Muscle layer of duodenum (tissue), 2 donors: Measurements from ENCODE around the gene PCDHGB7.
"Not testable (repeated sequence)": the region's sequence is repeated elsewhere in the genome, so short reads cannot be mapped to it uniquely, and the experiment has no call there.

ENCODE experiments used
- H3K27ac ChIP-seq: one replicate; pipeline ENCODE4 v1.7.0; 2013; ENCODE audit warnings: mild to moderate bottlenecking, low read length
- H3K27me3 ChIP-seq: one replicate; pipeline ENCODE4 v1.7.0; 2013; ENCODE audit warnings: low read depth, mild to moderate bottlenecking, control low read depth, low read length
- H3K36me3 ChIP-seq, 2 donors: one replicate each; pipeline ENCODE4 v1.7.0; 2013; ENCODE audit warnings: low read length in 2 of 2, control low read depth in 1 of 2, mild to moderate bottlenecking in 1 of 2; ENCODE audit not compliant: insufficient read depth in 2 of 2, control insufficient read depth in 1 of 2
- H3K4me1 ChIP-seq, 2 donors: one replicate each; pipeline ENCODE4 v1.7.0; 2013; ENCODE audit warnings: low read length in 2 of 2, mild to moderate bottlenecking in 2 of 2, control low read depth in 1 of 2, moderate library complexity in 1 of 2; ENCODE audit not compliant: insufficient read depth in 2 of 2, control insufficient read depth in 1 of 2
- H3K4me3 ChIP-seq, 2 donors: one replicate each; pipeline ENCODE4 v1.7.0; 2013; ENCODE audit warnings: low read length in 2 of 2, low read depth in 1 of 2, mild to moderate bottlenecking in 1 of 2
- H3K9me3 ChIP-seq, 2 donors: one replicate each; pipeline ENCODE4 v1.7.0; 2013; ENCODE audit warnings: low read length in 2 of 2, control low read depth in 1 of 2, mild to moderate bottlenecking in 1 of 2; ENCODE audit not compliant: control insufficient read depth in 1 of 2
- donor health status: healthy.

Gene PCDHGB7

DNA sequence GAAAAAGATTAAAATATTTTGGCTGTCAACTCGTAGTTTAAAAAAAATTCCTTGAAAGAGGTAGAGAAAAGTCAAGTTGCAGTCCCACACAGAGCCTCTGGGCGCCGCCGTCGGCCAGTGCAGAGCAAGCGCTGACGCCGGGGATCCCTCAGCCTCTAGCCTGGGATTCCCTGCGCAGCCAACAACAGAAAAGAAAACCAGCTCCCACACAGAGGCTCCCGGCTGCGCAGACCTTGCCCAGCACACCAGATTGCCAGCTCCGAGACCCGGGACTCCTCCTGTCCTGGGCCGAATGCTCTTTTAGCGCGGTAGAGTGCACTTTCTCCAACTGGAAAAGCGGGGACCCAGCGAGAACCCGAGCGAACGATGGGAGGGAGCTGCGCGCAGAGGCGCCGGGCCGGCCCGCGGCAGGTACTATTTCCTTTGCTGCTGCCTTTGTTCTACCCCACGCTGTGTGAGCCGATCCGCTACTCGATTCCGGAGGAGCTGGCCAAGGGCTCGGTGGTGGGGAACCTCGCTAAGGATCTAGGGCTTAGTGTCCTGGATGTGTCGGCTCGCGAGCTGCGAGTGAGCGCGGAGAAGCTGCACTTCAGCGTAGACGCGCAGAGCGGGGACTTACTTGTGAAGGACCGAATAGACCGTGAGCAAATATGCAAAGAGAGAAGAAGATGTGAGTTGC lies at the start of gene PCDHGB7:
PCDHGB7 (plus strand) TSS at position 184 of the 679 bp plus-strand sequence; CDS start at position 367, 183 bp downstream.
- H3K27me3 ChIP-seq: not testable (repeated sequence)
- Histone ChIP-seq H3K9me3 (peaks cover 61 to 84% of the 10 kb centered on the region in 2 donors), H3K4me1 (peaks cover 0 to 20% of the 10 kb centered on the region in 2 donors)

GRCh38 chr5:141369994-141370848 lies 47.3 kb upstream of the PCDHGB7 start, which contains the start of gene PCDHGB3:
PCDHGB3 (plus strand) TSS chr5:141370242; CDS start chr5:141370395, 153 bp downstream.
- H3K9me3 ChIP-seq: peaks cover 51 to 78% of the 10 kb centered on the region in 2 donors
- H3K4me3 ChIP-seq: peak within 1 kb of the TSS; percentile 13 to 75
- no peak within 1 kb of the TSS for H3K27ac ChIP-seq
- H3K4me1 ChIP-seq: no peaks in the 10 kb centered on the region
- H3K27me3 ChIP-seq: no peaks in the 10 kb centered on the region
- peaks cover 0 to 27% of the 10 kb centered on the region in 2 donors for H3K36me3 ChIP-seq

More for the DNA sequence above, at the start of gene PCDHGB7:
- Histone ChIP-seq H3K36me3 (peaks cover 0 to 14% of the 10 kb centered on the region in 2 donors), H3K4me3 (peak within 1 kb of the TSS; percentile 24 to 66)
- not testable (repeated sequence) for H3K27ac ChIP-seq

GRCh38 chr5:141371572-141372475 lies 45.7 kb upstream of the PCDHGB7 start:
- Histone ChIP-seq H3K36me3 (peaks cover 0 to 27% of the 10 kb centered on the region in 2 donors), H3K27me3 (no peaks in the 10 kb centered on the region), H3K9me3 (peaks cover 51 to 77% of the 10 kb centered on the region in 2 donors), H3K4me3 (peak overlapping the region; percentile 23 to 75), H3K4me1 (no peaks in the 10 kb centered on the region), H3K27ac (no peak overlapping the region)

- H3K9me3 ChIP-seq: peaks cover 45 to 81% of the 10 kb centered on the region in 2 donors
- H3K36me3 ChIP-seq: peaks cover 0 to 32% of the 10 kb centered on the region in 2 donors
- peak within 1 kb of the TSS; percentile 34 to 75 for H3K4me3 ChIP-seq
- no peak within 1 kb of the TSS for H3K27ac ChIP-seq
- H3K4me1 ChIP-seq: no peaks in the 10 kb centered on the region
- H3K27me3 ChIP-seq: no peaks in the 10 kb centered on the region
These were observed 43.7 kb upstream of the PCDHGB7 start, which contains the start of gene PCDHGA6 for GRCh38 chr5:141373673-141374317. PCDHGA6 (plus strand) TSS chr5:141373891; CDS start chr5:141374084, 193 bp downstream.

DNA sequence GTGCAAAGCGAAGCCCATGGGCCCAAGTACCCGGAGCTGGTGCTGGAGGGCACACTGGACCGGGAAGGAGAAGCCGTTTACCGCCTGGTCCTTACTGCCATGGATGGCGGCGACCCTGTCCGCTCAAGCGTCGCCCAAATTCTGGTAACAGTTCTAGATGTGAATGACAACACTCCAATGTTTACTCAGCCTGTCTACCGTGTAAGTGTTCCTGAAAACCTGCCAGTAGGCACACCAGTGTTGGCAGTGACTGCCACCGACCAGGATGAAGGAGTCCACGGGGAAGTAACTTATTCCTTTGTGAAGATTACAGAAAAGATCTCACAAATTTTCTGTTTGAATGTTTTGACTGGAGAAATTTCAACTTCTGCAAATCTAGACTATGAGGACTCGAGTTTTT lies 42.9 kb upstream of the PCDHGB7 start:
- Histone ChIP-seq H3K27ac (no peak overlapping the region), H3K9me3 (peaks cover 48 to 83% of the 10 kb centered on the region in 2 donors), H3K36me3 (peaks cover 0 to 32% of the 10 kb centered on the region in 2 donors), H3K27me3 (no peaks in the 10 kb centered on the region), H3K4me1 (no peaks in the 10 kb centered on the region), H3K4me3 (peak overlapping the region; percentile 34 to 75)

DNA sequence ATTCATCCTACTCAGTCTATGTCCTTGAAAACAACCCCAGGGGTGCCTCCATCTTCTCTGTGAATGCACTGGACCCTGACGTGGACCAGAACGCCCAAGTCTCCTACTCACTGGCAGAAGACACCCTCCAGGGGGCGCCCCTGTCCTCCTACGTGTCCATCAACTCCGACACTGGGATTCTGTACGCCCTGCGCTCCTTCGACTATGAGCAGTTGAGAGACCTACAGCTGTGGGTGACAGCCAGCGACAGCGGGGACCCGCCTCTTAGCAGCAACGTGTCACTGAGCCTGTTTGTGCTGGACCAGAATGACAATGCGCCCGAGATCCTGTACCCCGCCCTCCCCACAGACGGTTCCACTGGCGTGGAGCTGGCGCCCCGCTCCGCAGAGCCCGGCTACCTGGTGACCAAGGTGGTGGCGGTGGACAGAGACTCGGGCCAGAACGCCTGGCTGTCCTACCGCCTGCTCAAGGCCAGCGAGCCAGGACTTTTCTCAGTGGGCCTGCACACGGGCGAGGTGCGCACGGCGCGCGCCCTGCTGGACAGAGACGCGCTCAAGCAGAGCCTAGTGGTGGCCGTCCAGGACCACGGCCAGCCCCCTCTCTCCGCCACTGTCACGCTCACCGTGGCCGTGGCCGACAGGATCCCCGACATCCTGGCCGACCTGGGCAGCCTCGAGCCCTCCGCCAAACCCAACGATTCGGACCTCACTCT lies 41.9 kb upstream of the PCDHGB7 start:
- H3K27me3 ChIP-seq, H3K4me1 ChIP-seq, H3K27ac ChIP-seq: not testable (repeated sequence)
- Histone ChIP-seq H3K4me3 (peak overlapping the region in 1 of 2 donors; percentile 75), H3K9me3 (peaks cover 51 to 83% of the 10 kb centered on the region in 2 donors), H3K36me3 (peaks cover 0 to 25% of the 10 kb centered on the region in 2 donors)

DNA sequence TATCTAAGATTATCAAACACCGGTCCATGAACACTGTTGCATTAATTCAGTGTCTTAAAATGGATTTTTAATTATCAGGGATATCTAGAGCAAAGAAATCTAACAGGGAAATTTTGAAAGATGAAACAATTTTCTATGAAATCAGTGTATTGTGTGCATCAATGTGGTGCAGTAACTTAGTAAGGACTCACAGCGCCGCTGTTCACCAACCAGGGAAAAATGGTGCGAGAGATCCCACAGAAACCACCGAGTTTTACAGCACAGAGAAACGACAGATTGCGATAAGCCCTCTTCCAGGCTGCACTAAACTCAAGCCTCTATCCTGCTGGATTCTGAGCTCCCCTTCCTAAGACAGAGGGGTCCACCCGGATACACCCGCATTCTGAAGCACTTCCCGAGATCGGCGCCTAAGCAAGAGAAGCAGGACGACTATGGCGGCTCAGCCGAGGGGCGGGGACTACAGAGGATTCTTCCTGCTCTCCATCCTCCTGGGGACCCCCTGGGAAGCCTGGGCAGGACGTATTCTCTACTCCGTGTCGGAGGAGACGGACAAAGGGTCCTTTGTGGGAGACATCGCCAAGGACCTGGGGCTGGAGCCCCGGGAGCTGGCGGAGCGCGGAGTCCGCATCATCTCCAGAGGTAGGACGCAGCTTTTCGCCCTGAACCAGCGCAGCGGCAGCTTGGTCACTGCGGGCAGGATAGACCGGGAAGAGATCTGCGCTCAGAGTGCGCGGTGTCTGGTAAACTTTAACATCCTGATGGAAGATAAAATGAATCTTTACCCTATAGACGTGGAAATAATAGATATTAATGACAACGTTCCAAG lies 34.8 kb upstream of the PCDHGB7 start, which contains the start of gene PCDHGA7:
PCDHGA7 (plus strand) TSS at position 274 of the 826 bp plus-strand sequence; CDS start at position 432, 158 bp downstream.
- Histone ChIP-seq H3K36me3 (peaks cover 0 to 11% of the 10 kb centered on the region in 2 donors), H3K4me3 (peak within 1 kb of the TSS; percentile 45 to 73), H3K9me3 (peaks cover 61 to 82% of the 10 kb centered on the region in 2 donors), H3K27me3 (no peaks in the 10 kb centered on the region), H3K27ac (no peak within 1 kb of the TSS), H3K4me1 (no peaks in the 10 kb centered on the region)

- Histone ChIP-seq H3K4me3 (peak overlapping the region; percentile 45 to 73), H3K27ac (no peak overlapping the region), H3K4me1 (no peaks in the 10 kb centered on the region), H3K9me3 (peaks cover 63 to 84% of the 10 kb centered on the region in 2 donors), H3K36me3 (peaks cover 0 to 11% of the 10 kb centered on the region in 2 donors), H3K27me3 (no peaks in the 10 kb centered on the region)
These were observed 34.1 kb upstream of the PCDHGB7 start for GRCh38 chr5:141383345-141383744.

DNA sequence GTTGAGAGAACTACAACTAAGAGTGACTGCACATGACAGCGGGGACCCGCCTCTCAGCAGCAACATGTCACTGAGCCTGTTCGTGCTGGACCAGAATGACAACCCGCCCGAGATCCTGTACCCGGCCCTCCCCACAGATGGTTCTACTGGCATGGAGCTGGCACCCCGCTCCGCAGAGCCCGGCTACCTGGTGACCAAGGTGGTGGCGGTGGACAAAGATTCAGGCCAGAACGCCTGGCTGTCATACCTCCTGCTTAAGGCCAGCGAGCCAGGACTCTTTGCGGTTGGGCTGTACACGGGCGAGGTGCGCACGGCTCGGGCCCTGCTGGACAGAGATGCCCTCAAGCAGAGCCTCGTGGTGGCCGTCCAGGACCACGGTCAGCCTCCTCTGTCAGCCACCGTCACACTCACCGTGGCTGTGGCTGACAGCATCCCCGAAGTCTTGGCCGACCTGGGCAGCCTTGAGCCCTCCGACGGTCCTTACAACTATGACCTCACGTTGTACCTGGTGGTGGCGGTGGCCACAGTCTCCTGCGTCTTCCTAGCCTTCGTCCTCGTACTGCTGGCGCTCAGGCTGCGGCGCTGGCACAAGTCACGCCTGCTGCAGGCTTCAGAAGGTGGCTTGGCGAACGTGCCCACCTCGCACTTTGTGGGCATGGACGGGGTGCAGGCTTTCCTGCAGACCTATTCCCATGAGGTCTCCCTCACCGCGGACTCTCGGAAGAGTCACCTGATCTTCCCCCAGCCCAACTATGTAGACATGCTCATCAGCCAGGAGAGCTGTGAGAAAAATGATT lies 32.8 kb upstream of the PCDHGB7 start:
- H3K36me3 ChIP-seq: peaks cover 0 to 11% of the 10 kb centered on the region in 2 donors
- H3K27ac ChIP-seq: no peak overlapping the region
- H3K27me3 ChIP-seq: no peaks in the 10 kb centered on the region
- peak overlapping the region in 1 of 2 donors; percentile 73 for H3K4me3 ChIP-seq
- H3K4me1 ChIP-seq: no peaks in the 10 kb centered on the region
- peaks cover 63 to 87% of the 10 kb centered on the region in 2 donors for H3K9me3 ChIP-seq
